HUES6 (cell line): ENCODE measurements around the gene PPP1R12B.

Source experiments
- H3K27ac ChIP-seq: 2 replicates; pipeline ENCODE4 v1.7.0; 2013; ENCODE audit warnings: low read depth, mild to moderate bottlenecking, low read length, inconsistent platforms
- H3K27me3 ChIP-seq: 2 replicates; pipeline ENCODE4 v1.6.1; 2013; ENCODE audit warnings: low read length; ENCODE audit not compliant: control insufficient read depth, insufficient read depth
- H3K36me3 ChIP-seq: 2 replicates; pipeline ENCODE4 v1.6.1; 2013; ENCODE audit warnings: low read length; ENCODE audit not compliant: control insufficient read depth, insufficient read depth
- H3K4me1 ChIP-seq: 2 replicates; pipeline ENCODE4 v1.6.1; 2013; ENCODE audit warnings: low read length; ENCODE audit not compliant: control insufficient read depth, insufficient read depth
- H3K4me3 ChIP-seq: 2 replicates; pipeline ENCODE4 v1.5.1; 2013; ENCODE audit warnings: low read depth, low read length
- H3K9ac ChIP-seq: one replicate; pipeline ENCODE4 v1.6.1; 2013; ENCODE audit warnings: mild to moderate bottlenecking, low read length
- H3K9me3 ChIP-seq: 2 replicates; pipeline ENCODE4 v1.6.1; 2013; ENCODE audit warnings: low read depth, low read length; ENCODE audit not compliant: control insufficient read depth, insufficient read depth

Gene PPP1R12B

GRCh38 chr1:202564958-202565495, 216.5 kb downstream of the PPP1R12B start:
- Histone ChIP-seq H3K4me1 (peaks cover 54% of the 10 kb centered on the region), H3K27me3 (no peaks in the 10 kb centered on the region), H3K9me3 (no peaks in the 10 kb centered on the region), H3K4me3 (no peak overlapping the region), H3K27ac (no peak overlapping the region), H3K9ac (no peak overlapping the region), H3K36me3 (no peaks in the 10 kb centered on the region)

- no peaks in the 10 kb centered on the region for H3K27me3 ChIP-seq
- H3K4me3 ChIP-seq: no peak overlapping the region
- H3K36me3 ChIP-seq: no peaks in the 10 kb centered on the region
- no peaks in the 10 kb centered on the region for H3K9me3 ChIP-seq
- H3K27ac ChIP-seq: peak overlapping the region; percentile 64
- H3K9ac ChIP-seq: peak overlapping the region; percentile 4
- peaks cover 54% of the 10 kb centered on the region for H3K4me1 ChIP-seq
These were observed 217.5 kb downstream of the PPP1R12B start for GRCh38 chr1:202565890-202566602.

GRCh38 chr1:202567738-202568137, 219.2 kb downstream of the PPP1R12B start:
- no peaks in the 10 kb centered on the region for H3K27me3 ChIP-seq
- no peaks in the 10 kb centered on the region for H3K36me3 ChIP-seq
- H3K9ac ChIP-seq: peak overlapping the region; percentile 59
- no peaks in the 10 kb centered on the region for H3K9me3 ChIP-seq
- peaks cover 50% of the 10 kb centered on the region for H3K4me1 ChIP-seq
- H3K27ac ChIP-seq: peak overlapping the region; percentile 64
- H3K4me3 ChIP-seq: peak overlapping the region; percentile 30

GRCh38 chr1:202568410-202568809, 219.9 kb downstream of the PPP1R12B start:
- Histone ChIP-seq H3K4me1 (peaks cover 50% of the 10 kb centered on the region), H3K9me3 (no peaks in the 10 kb centered on the region), H3K27ac (peak overlapping the region; percentile 64), H3K27me3 (no peaks in the 10 kb centered on the region), H3K36me3 (no peaks in the 10 kb centered on the region), H3K4me3 (no peak overlapping the region), H3K9ac (peak overlapping the region; percentile 43)

- Histone ChIP-seq H3K9me3 (no peaks in the 10 kb centered on the region), H3K27ac (peak overlapping the region; percentile 64; the same call in 1 of the 2 replicates), H3K36me3 (no peaks in the 10 kb centered on the region), H3K9ac (no peak overlapping the region), H3K27me3 (no peaks in the 10 kb centered on the region), H3K4me1 (peaks cover 50% of the 10 kb centered on the region), H3K4me3 (no peak overlapping the region)
These were observed 220.3 kb downstream of the PPP1R12B start for GRCh38 chr1:202568826-202569225.

- Histone ChIP-seq H3K4me1 (peaks cover 50% of the 10 kb centered on the region), H3K36me3 (no peaks in the 10 kb centered on the region), H3K4me3 (no peak overlapping the region), H3K27me3 (no peaks in the 10 kb centered on the region), H3K27ac (0 out of 2 replicates have a peak overlapping the region, but pooled peaks have one; percentile 64), H3K9ac (no peak overlapping the region), H3K9me3 (no peaks in the 10 kb centered on the region)
These were observed 221.2 kb downstream of the PPP1R12B start for GRCh38 chr1:202569393-202570322.

GRCh38 chr1:202571719-202572339, 223.3 kb downstream of the PPP1R12B start:
- H3K4me3 ChIP-seq: no peak overlapping the region
- H3K36me3 ChIP-seq: no peaks in the 10 kb centered on the region
- H3K4me1 ChIP-seq: peaks cover 41% of the 10 kb centered on the region
- H3K9me3 ChIP-seq: no peaks in the 10 kb centered on the region
- H3K27me3 ChIP-seq: no peaks in the 10 kb centered on the region
- H3K9ac ChIP-seq: no peak overlapping the region
- H3K27ac ChIP-seq: no peak overlapping the region

- Histone ChIP-seq H3K9ac (no peak overlapping the region), H3K4me1 (peaks cover 41% of the 10 kb centered on the region), H3K27me3 (no peaks in the 10 kb centered on the region), H3K27ac (no peak overlapping the region), H3K9me3 (no peaks in the 10 kb centered on the region), H3K36me3 (no peaks in the 10 kb centered on the region), H3K4me3 (no peak overlapping the region)
These were observed 224.4 kb downstream of the PPP1R12B start for GRCh38 chr1:202572867-202573266.

- Histone ChIP-seq H3K27me3 (no peaks in the 10 kb centered on the region), H3K4me3 (no peak overlapping the region), H3K9me3 (no peaks in the 10 kb centered on the region), H3K27ac (no peak overlapping the region), H3K9ac (no peak overlapping the region), H3K4me1 (peaks cover 37% of the 10 kb centered on the region), H3K36me3 (0 out of 2 replicates have a peak, but pooled peaks cover 4% of the 10 kb centered on the region)
These were observed 227.6 kb downstream of the PPP1R12B start for GRCh38 chr1:202575918-202576653.

- H3K9me3 ChIP-seq: no peaks in the 10 kb centered on the region
- no peak overlapping the region for H3K27ac ChIP-seq
- H3K4me3 ChIP-seq: no peak overlapping the region
- 0 out of 2 replicates have a peak, but pooled peaks cover 4% of the 10 kb centered on the region for H3K36me3 ChIP-seq
- no peaks in the 10 kb centered on the region for H3K27me3 ChIP-seq
- H3K4me1 ChIP-seq: peaks cover 32% of the 10 kb centered on the region
- no peak overlapping the region for H3K9ac ChIP-seq
These were observed 228.3 kb downstream of the PPP1R12B start for GRCh38 chr1:202576816-202577215.
